Calu3 (cell line): ENCODE results near the gene CYS1. TPM values are rescaled to one million over a fixed set of nuclear protein-coding genes. Genes with fewer than 3 reads are reported as not detected.

ENCODE experiments used
- BruUV-seq: library from RNA; stranded (reverse); fragments of 400-500 nt; replicated peaks from 2 replicates; lab custom pipeline; 2021; lab: Mats Ljungman, UMichigan
- CTCF ChIA-PET: fragments of 300-600 bp; sonication (Branson Sonifier 250); formaldehyde crosslinking; loops from one replicate; lab custom pipeline; 2022; ENCODE audit warnings: antibody characterized with exemption; lab: Charles Lee
- DNase-seq: peaks from one replicate; pipeline ENCODE4 v3.0.0; 2022
- H3K27ac Mint-ChIP-seq: one replicate; pipeline ENCODE4 v1.8.0; 2022; ENCODE audit warnings: mixed read lengths; ENCODE audit not compliant: unreplicated experiment
- H3K27me3 Mint-ChIP-seq: one replicate; pipeline ENCODE4 v1.8.0; 2022; ENCODE audit warnings: mixed read lengths; ENCODE audit not compliant: unreplicated experiment
- H3K36me3 Mint-ChIP-seq: one replicate; pipeline ENCODE4 v1.8.0; 2022; ENCODE audit warnings: mild to moderate bottlenecking, moderate library complexity, mixed read lengths; ENCODE audit not compliant: insufficient read depth, unreplicated experiment
- H3K4me1 Mint-ChIP-seq: one replicate; pipeline ENCODE4 v1.8.0; 2022; ENCODE audit warnings: mild to moderate bottlenecking, low read depth, mixed read lengths; ENCODE audit not compliant: unreplicated experiment
- H3K4me3 Mint-ChIP-seq: one replicate; pipeline ENCODE4 v1.8.0; 2022; ENCODE audit warnings: mild to moderate bottlenecking, low read depth, moderate library complexity, mixed read lengths; ENCODE audit not compliant: unreplicated experiment
- H3K9me3 Mint-ChIP-seq: one replicate; pipeline ENCODE4 v1.8.0; 2022; ENCODE audit warnings: low read depth, mixed read lengths; ENCODE audit not compliant: unreplicated experiment
- CTCF ChIP-seq: fragments of 200-600 bp; IDR thresholded peaks from one replicate; pipeline ENCODE4 v1.8.0; 2022; ENCODE audit warnings: antibody characterized with exemption; ENCODE audit not compliant: unreplicated experiment
- intact Hi-C: fragments of 100-400 bp; cut with micrococcal nuclease; formaldehyde crosslinking; loops from one replicate; pipeline ENCODE4 v1.10.0; 2022; ENCODE audit not compliant: unreplicated experiment
- total RNA-seq: library from RNA; stranded (reverse); gene quantifications from 2 replicates; pipeline ENCODE4 v1.2.3, GENCODE V29; 2022

CYS1 gene
- total RNA-seq, 1 experiment from 2014 or later = 4.8 TPM

GRCh38 chr2:10009271-10009810, 70.9 kb downstream of the CYS1 start:
- no peaks in the 10 kb centered on the region for H3K4me1 Mint-ChIP-seq
- intact Hi-C loops = no loop called here
- TF ChIP-seq CTCF = no peak
- BruUV-seq = no TSS peak
- no peaks in the 10 kb centered on the region for H3K36me3 Mint-ChIP-seq
- no peak overlapping the region for H3K4me3 Mint-ChIP-seq
- CTCF ChIA-PET = no interaction called here
- H3K27me3 Mint-ChIP-seq = no peaks in the 10 kb centered on the region
- H3K9me3 Mint-ChIP-seq = no peaks in the 10 kb centered on the region
- H3K27ac Mint-ChIP-seq = no peak overlapping the region
- no peak for DNase-seq

DNA sequence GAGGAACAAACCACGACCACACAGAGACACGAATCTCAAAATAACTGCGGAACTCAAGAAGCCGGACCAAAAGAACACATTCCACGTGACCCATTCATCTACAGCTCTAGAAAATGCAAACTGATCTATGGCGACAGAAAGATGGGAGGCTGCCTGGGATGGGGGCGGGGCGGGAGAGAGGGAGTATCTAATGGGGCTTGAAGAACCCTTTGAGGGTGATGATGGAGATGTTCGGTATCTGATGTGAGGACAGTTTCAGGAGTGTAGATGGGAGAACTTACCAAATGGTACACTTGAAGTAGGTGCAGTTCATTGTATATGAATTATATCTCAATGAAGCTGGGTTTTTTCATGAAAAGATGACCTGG, 71.4 kb downstream of the CYS1 start:
- DNase-seq = no peak
- Mint-ChIP-seq H3K4me3 (no peak overlapping the region), H3K4me1 (no peaks in the 10 kb centered on the region), H3K9me3 (no peaks in the 10 kb centered on the region), H3K36me3 (no peaks in the 10 kb centered on the region), H3K27me3 (no peaks in the 10 kb centered on the region), H3K27ac (no peak overlapping the region)
- CTCF ChIA-PET = no interaction called here
- no TSS peak for BruUV-seq
- no peak for TF ChIP-seq CTCF
- intact Hi-C loops = no loop called here

DNA sequence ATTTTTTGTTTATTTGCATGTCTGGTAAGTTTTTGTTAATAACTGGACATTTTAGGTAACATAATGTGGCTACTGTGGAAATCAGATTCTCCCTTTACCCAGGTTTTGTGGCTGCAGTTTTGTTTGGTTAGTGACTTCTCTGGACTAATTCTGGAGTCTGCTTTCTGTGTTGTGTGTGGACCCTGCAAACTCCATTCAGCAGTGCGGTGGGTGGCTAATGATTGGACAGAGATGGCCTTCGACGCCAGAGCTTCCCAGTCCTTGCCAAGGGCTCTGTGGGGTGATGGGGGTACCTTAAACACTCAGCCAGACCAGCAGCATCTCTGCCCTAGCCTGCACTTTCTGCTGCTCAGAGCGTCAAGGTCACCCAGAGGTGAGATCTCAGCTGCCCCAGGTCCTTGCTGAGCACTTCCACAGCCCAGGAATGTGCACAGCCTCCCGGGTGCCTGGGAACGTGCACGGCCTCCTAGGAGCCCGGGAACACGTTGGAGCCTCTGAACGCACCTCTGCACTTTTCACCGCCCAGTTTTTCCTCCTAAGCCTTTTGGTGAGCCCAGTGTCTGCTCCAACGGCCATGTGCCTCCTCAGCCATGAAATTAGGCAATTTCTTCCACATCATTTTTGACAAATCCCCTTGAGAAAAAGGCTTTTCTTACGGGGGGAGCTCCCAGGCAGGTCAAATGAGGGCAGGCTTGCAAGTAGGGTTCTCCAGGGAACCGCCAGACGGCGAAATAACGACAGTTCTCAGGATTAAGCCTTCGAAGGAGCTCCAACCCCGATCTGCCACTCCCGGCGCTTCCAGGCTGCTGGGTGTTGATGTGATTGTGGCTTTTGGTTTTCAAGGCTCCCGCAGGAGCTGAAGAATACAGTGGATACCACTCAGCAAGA, 72.0 kb downstream of the CYS1 start:
- DNase-seq = no peak
- Mint-ChIP-seq H3K27me3 (no peaks in the 10 kb centered on the region), H3K4me3 (no peak overlapping the region), H3K36me3 (no peaks in the 10 kb centered on the region), H3K4me1 (no peaks in the 10 kb centered on the region), H3K27ac (no peak overlapping the region), H3K9me3 (no peaks in the 10 kb centered on the region)
- no TSS peak for BruUV-seq
- no peak for TF ChIP-seq CTCF
- intact Hi-C loops = no loop called here
- CTCF ChIA-PET = no interaction called here

DNA sequence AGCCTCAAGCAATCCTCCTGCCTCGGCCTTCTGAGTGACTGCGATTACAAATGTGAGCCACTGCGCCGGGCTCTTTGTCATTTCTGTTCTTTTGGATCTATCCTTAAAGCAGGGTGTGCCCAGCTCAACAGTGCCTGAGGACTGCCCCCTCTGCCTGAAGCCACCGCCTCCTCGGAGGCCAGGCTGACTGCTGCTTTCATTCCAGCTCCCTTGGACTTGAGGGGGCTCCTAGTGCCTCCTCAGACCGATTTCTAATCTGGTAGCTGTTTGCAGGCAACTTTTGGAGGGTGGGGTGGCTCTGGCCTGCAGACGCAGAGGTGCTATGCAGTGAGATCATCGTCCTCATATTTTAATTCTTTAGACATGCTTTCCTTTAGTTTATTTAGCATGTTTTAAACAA, 72.8 kb downstream of the CYS1 start:
- no peak for TF ChIP-seq CTCF
- Mint-ChIP-seq H3K27me3 (no peaks in the 10 kb centered on the region), H3K4me3 (no peak overlapping the region), H3K27ac (no peak overlapping the region), H3K9me3 (no peaks in the 10 kb centered on the region), H3K36me3 (no peaks in the 10 kb centered on the region), H3K4me1 (no peaks in the 10 kb centered on the region)
- CTCF ChIA-PET = no interaction called here
- no TSS peak for BruUV-seq
- DNase-seq = no peak
- intact Hi-C loops = no loop called here

Other genes starting within 250 kb of the CYS1 start
- 17.8 and 23.0 TPM in 2 replicates for gene TAF1B, start 236.9 kb downstream of the CYS1 start, total RNA-seq
- gene GRHL1, start 128.7 kb downstream of the CYS1 start, total RNA-seq = 9.0 and 11.7 TPM in 2 replicates
- gene KLF11, start 36.9 kb downstream of the CYS1 start, total RNA-seq = 6.9 and 10.5 TPM in 2 replicates
- 154 and 168 TPM in 2 replicates for gene RRM2, start 42.3 kb upstream of the CYS1 start, total RNA-seq
- 34.0 and 35.1 TPM in 2 replicates for gene HPCAL1, start 222.5 kb upstream of the CYS1 start, total RNA-seq